RCC 7860 (cell line): ENCODE data around the gene PAPLN.
"Not testable (repeated sequence)": the region's sequence is repeated elsewhere in the genome, so short reads cannot be mapped to it uniquely, and the experiment has no call there.

Experiments
- DNase-seq: peaks from one replicate; pipeline ENCODE4 v3.0.0-alpha.2; 2015; ENCODE audit warnings: low spot score
- FAIRE-seq: peaks from 2 replicates; lab custom pipeline; 2012; peaks lifted over from hg19 to GRCh38; lab: Jason Lieb, UNC

Gene PAPLN

GRCh38 chr14:73237219-73237785, at the start of gene PAPLN:
Gene PAPLN (plus strand): TSS chr14:73237506. CDS start chr14:73239779, 2,273 bp downstream.
- DNase-seq (peak; percentile 31), FAIRE-seq (no peak)

GRCh38 chr14:73188501-73188911, 48.8 kb upstream of the PAPLN start:
- FAIRE-seq (no peak), DNase-seq (peak; percentile 9)

GRCh38 chr14:73189651-73190050, 47.7 kb upstream of the PAPLN start:
- no peak for DNase-seq
- no peak for FAIRE-seq

GRCh38 chr14:73191441-73191840, 45.9 kb upstream of the PAPLN start:
- FAIRE-seq (no peak), DNase-seq (no peak)

- FAIRE-seq, DNase-seq: not testable (repeated sequence)
Observed at GRCh38 chr14:73194306-73194705, 43.0 kb upstream of the PAPLN start.

GRCh38 chr14:73198253-73198652, 39.1 kb upstream of the PAPLN start:
- no peak for FAIRE-seq

GRCh38 chr14:73203527-73203926, 33.8 kb upstream of the PAPLN start:
- DNase-seq (no peak), FAIRE-seq (no peak)

More at GRCh38 chr14:73198253-73198652, 39.1 kb upstream of the PAPLN start:
- no peak for DNase-seq

- no peak for FAIRE-seq
Observed at GRCh38 chr14:73207615-73208014, 29.7 kb upstream of the PAPLN start.

GRCh38 chr14:73208390-73208789, 28.9 kb upstream of the PAPLN start:
- no peak for FAIRE-seq

More at GRCh38 chr14:73207615-73208014, 29.7 kb upstream of the PAPLN start:
- no peak for DNase-seq

GRCh38 chr14:73208846-73209245, 28.5 kb upstream of the PAPLN start:
- DNase-seq (no peak), FAIRE-seq (no peak)

More at GRCh38 chr14:73208390-73208789, 28.9 kb upstream of the PAPLN start:
- DNase-seq: no peak

GRCh38 chr14:73209953-73210352, 27.4 kb upstream of the PAPLN start:
- DNase-seq (no peak), FAIRE-seq (no peak)

GRCh38 chr14:73211251-73212040, 25.9 kb upstream of the PAPLN start:
- FAIRE-seq (no peak), DNase-seq (no peak)

- FAIRE-seq: no peak
Observed at GRCh38 chr14:73216030-73216429, 21.3 kb upstream of the PAPLN start.

GRCh38 chr14:73217411-73217810, 19.9 kb upstream of the PAPLN start:
- DNase-seq (no peak), FAIRE-seq (no peak)

More at GRCh38 chr14:73216030-73216429, 21.3 kb upstream of the PAPLN start:
- no peak for DNase-seq

- DNase-seq (no peak), FAIRE-seq (no peak)
Observed at GRCh38 chr14:73220061-73220460, 17.2 kb upstream of the PAPLN start.

GRCh38 chr14:73220634-73221033, 16.7 kb upstream of the PAPLN start:
- FAIRE-seq: no peak
- no peak for DNase-seq

- FAIRE-seq (no peak), DNase-seq (no peak)
Observed at GRCh38 chr14:73221945-73222344, 15.4 kb upstream of the PAPLN start.

- DNase-seq (no peak), FAIRE-seq (no peak)
Observed at GRCh38 chr14:73223049-73223448, 14.3 kb upstream of the PAPLN start.

- DNase-seq (no peak), FAIRE-seq (no peak)
Observed at GRCh38 chr14:73225496-73225895, 11.8 kb upstream of the PAPLN start.

GRCh38 chr14:73227812-73228781, 9.2 kb upstream of the PAPLN start:
- DNase-seq (peak; percentile 91), FAIRE-seq (peak; percentile 91)

- no peak for FAIRE-seq
- no peak for DNase-seq
Observed at GRCh38 chr14:73230051-73230450, 7.3 kb upstream of the PAPLN start.
